ENCODE measurements around the gene INPP4B.

Gene INPP4B

GRCh38 chr4:142383354-142383753, 462.7 kb downstream of the INPP4B start:
- H2BK12ac ChIP-seq (ENCODE audit: low read length), result no peak overlapping the region
- H2BK120ac ChIP-seq (ENCODE audit: insufficient read depth, low read length, poor library complexity), result no peak overlapping the region
- DNase-seq, result no peak
- no peak overlapping the region for H3K4me3 ChIP-seq (ENCODE audit: low read depth, low read length)
- H3K79me1 ChIP-seq (ENCODE audit: low read length), result peaks cover 10% of the 10 kb centered on the region
- no peak overlapping the region for H3K4me2 ChIP-seq (ENCODE audit: low read length)
- no peak overlapping the region for H2AFZ ChIP-seq (ENCODE audit: insufficient read depth, low read length, poor library complexity)
- H3K4me1 ChIP-seq (ENCODE audit: control insufficient read depth in 1 of 2, insufficient read depth in 2 of 2, low read length in 2 of 2), result peaks cover 5 to 7% of the 10 kb centered on the region in 2 experiments
- H2BK5ac ChIP-seq (ENCODE audit: low read depth, low read length, poor library complexity), result no peak overlapping the region
- no peak overlapping the region for H3K18ac ChIP-seq (ENCODE audit: low read length)
- H4K91ac ChIP-seq (ENCODE audit: low read depth, low read length), result no peak overlapping the region
- no peaks in the 10 kb centered on the region for H3K9me3 ChIP-seq (ENCODE audit: insufficient read depth, low read depth, low read length)
- H3K79me2 ChIP-seq (ENCODE audit: control insufficient read depth, insufficient read depth, low read length, poor library complexity), result no peaks in the 10 kb centered on the region
- no peak overlapping the region for H3K27ac ChIP-seq (ENCODE audit: low read depth, low read length)
- H3K14ac ChIP-seq (ENCODE audit: low read length), result no peak overlapping the region
- no peak overlapping the region for H4K12ac ChIP-seq (ENCODE audit: low read depth, low read length)
- H4K8ac ChIP-seq (ENCODE audit: low read depth, low read length), result no peak overlapping the region
- no peak overlapping the region for H3K4ac ChIP-seq (ENCODE audit: low read depth, low read length)
- no peak overlapping the region for H2AK5ac ChIP-seq (ENCODE audit: low read length)
- no peak overlapping the region for H3K9ac ChIP-seq (ENCODE audit: low read length)
- H3K27me3 ChIP-seq (ENCODE audit: insufficient read depth, low read length), result no peaks in the 10 kb centered on the region
- H3K23ac ChIP-seq (ENCODE audit: low read length), result no peak overlapping the region
- no peaks in the 10 kb centered on the region for H3K36me3 ChIP-seq (ENCODE audit: control insufficient read depth in 1 of 2, insufficient read depth in 2 of 2, low read length in 2 of 2)

- H3K18ac ChIP-seq (ENCODE audit: low read length), result no peak overlapping the region
Observed at GRCh38 chr4:142380052-142380602, 466.0 kb downstream of the INPP4B start.

GRCh38 chr4:142379277-142380051, 466.6 kb downstream of the INPP4B start:
- Histone ChIP-seq H4K12ac (ENCODE audit: low read depth, low read length) (peak overlapping the region; percentile 70), H3K79me2 (ENCODE audit: control insufficient read depth, insufficient read depth, low read length, poor library complexity) (no peaks in the 10 kb centered on the region), H3K4me1 (ENCODE audit: control insufficient read depth in 1 of 2, insufficient read depth in 2 of 2, low read length in 2 of 2) (peaks cover 5 to 7% of the 10 kb centered on the region in 2 experiments), H3K27ac (ENCODE audit: low read depth, low read length) (peak overlapping the region; percentile 96), H4K8ac (ENCODE audit: low read depth, low read length) (peak overlapping the region; percentile 85), H4K91ac (ENCODE audit: low read depth, low read length) (peak overlapping the region; percentile 97), H3K79me1 (ENCODE audit: low read length) (peaks cover 10% of the 10 kb centered on the region), H3K4me2 (ENCODE audit: low read length) (peak overlapping the region; percentile 7), H3K9ac (ENCODE audit: low read length) (no peak overlapping the region), H2AFZ (ENCODE audit: insufficient read depth, low read length, poor library complexity) (no peak overlapping the region), H3K27me3 (ENCODE audit: insufficient read depth, low read length) (no peaks in the 10 kb centered on the region), H3K9me3 (ENCODE audit: insufficient read depth, low read depth, low read length) (no peaks in the 10 kb centered on the region), H3K18ac (ENCODE audit: low read length) (peak overlapping the region; percentile 97), H3K36me3 (ENCODE audit: control insufficient read depth in 1 of 2, insufficient read depth in 2 of 2, low read length in 2 of 2) (no peaks in the 10 kb centered on the region), H2BK120ac (ENCODE audit: insufficient read depth, low read length, poor library complexity) (peak overlapping the region; percentile 99), H3K14ac (ENCODE audit: low read length) (peak overlapping the region; percentile 94), H2AK5ac (ENCODE audit: low read length) (peak overlapping the region; percentile 97), H2BK5ac (ENCODE audit: low read depth, low read length, poor library complexity) (peak overlapping the region; percentile 92), H3K23ac (ENCODE audit: low read length) (no peak overlapping the region), H3K4me3 (ENCODE audit: low read depth, low read length) (no peak overlapping the region), H3K4ac (ENCODE audit: low read depth, low read length) (peak overlapping the region; percentile 61), H2BK12ac (ENCODE audit: low read length) (peak overlapping the region; percentile 97)
- DNase-seq, result peak; percentile 74 to 93
- WGBS (ENCODE audit: extremely low coverage, insufficient coverage, insufficient read length), result no CpG with 5 or more reads among the region's 4 CpGs

More at GRCh38 chr4:142380052-142380602, 466.0 kb downstream of the INPP4B start:
- H3K4me2 ChIP-seq (ENCODE audit: low read length), result peak overlapping the region; percentile 25
- no peaks in the 10 kb centered on the region for H3K79me2 ChIP-seq (ENCODE audit: control insufficient read depth, insufficient read depth, low read length, poor library complexity)
- no peaks in the 10 kb centered on the region for H3K27me3 ChIP-seq (ENCODE audit: insufficient read depth, low read length)
- peak overlapping the region; percentile 92 for H2BK5ac ChIP-seq (ENCODE audit: low read depth, low read length, poor library complexity)
- no peak overlapping the region for H4K12ac ChIP-seq (ENCODE audit: low read depth, low read length)
- H3K14ac ChIP-seq (ENCODE audit: low read length), result peak overlapping the region; percentile 94
- peak overlapping the region; percentile 99 for H2BK120ac ChIP-seq (ENCODE audit: insufficient read depth, low read length, poor library complexity)
- H3K79me1 ChIP-seq (ENCODE audit: low read length), result peaks cover 10% of the 10 kb centered on the region
- H2AK5ac ChIP-seq (ENCODE audit: low read length), result no peak overlapping the region
- no CpG with 5 or more reads among the region's 5 CpGs for WGBS (ENCODE audit: extremely low coverage, insufficient coverage, insufficient read length)
- H4K8ac ChIP-seq (ENCODE audit: low read depth, low read length), result peak overlapping the region; percentile 11
- H3K4me1 ChIP-seq (ENCODE audit: control insufficient read depth in 1 of 2, insufficient read depth in 2 of 2, low read length in 2 of 2), result peaks cover 5 to 7% of the 10 kb centered on the region in 2 experiments
- H4K91ac ChIP-seq (ENCODE audit: low read depth, low read length), result peak overlapping the region; percentile 97
- DNase-seq, result no peak
- peak overlapping the region; percentile 96 for H3K27ac ChIP-seq (ENCODE audit: low read depth, low read length)
- H3K9me3 ChIP-seq (ENCODE audit: insufficient read depth, low read depth, low read length), result no peaks in the 10 kb centered on the region
- no peaks in the 10 kb centered on the region for H3K36me3 ChIP-seq (ENCODE audit: control insufficient read depth in 1 of 2, insufficient read depth in 2 of 2, low read length in 2 of 2)
- no peak overlapping the region for H3K23ac ChIP-seq (ENCODE audit: low read length)
- no peak overlapping the region for H3K4ac ChIP-seq (ENCODE audit: low read depth, low read length)
- H3K4me3 ChIP-seq (ENCODE audit: low read depth, low read length), result no peak overlapping the region
- H2BK12ac ChIP-seq (ENCODE audit: low read length), result peak overlapping the region; percentile 97
- H3K9ac ChIP-seq (ENCODE audit: low read length), result no peak overlapping the region
- no peak overlapping the region for H2AFZ ChIP-seq (ENCODE audit: insufficient read depth, low read length, poor library complexity)

- Histone ChIP-seq H2BK5ac (ENCODE audit: low read depth, low read length, poor library complexity) (peak overlapping the region; percentile 53), H3K79me2 (ENCODE audit: control insufficient read depth, insufficient read depth, low read length, poor library complexity) (no peaks in the 10 kb centered on the region), H3K79me1 (ENCODE audit: low read length) (peaks cover 10% of the 10 kb centered on the region), H3K14ac (ENCODE audit: low read length) (no peak overlapping the region), H3K9me3 (ENCODE audit: insufficient read depth, low read depth, low read length) (no peaks in the 10 kb centered on the region), H4K8ac (ENCODE audit: low read depth, low read length) (no peak overlapping the region), H3K4me1 (ENCODE audit: control insufficient read depth in 1 of 2, insufficient read depth in 2 of 2, low read length in 2 of 2) (peaks cover 5 to 7% of the 10 kb centered on the region in 2 experiments), H3K27me3 (ENCODE audit: insufficient read depth, low read length) (no peaks in the 10 kb centered on the region), H4K91ac (ENCODE audit: low read depth, low read length) (no peak overlapping the region), H4K12ac (ENCODE audit: low read depth, low read length) (no peak overlapping the region), H2AK5ac (ENCODE audit: low read length) (no peak overlapping the region), H2BK120ac (ENCODE audit: insufficient read depth, low read length, poor library complexity) (peak overlapping the region; percentile 29), H2BK12ac (ENCODE audit: low read length) (peak overlapping the region; percentile 85), H3K4me3 (ENCODE audit: low read depth, low read length) (no peak overlapping the region), H3K27ac (ENCODE audit: low read depth, low read length) (no peak overlapping the region), H3K4me2 (ENCODE audit: low read length) (no peak overlapping the region), H3K23ac (ENCODE audit: low read length) (no peak overlapping the region), H3K36me3 (ENCODE audit: control insufficient read depth in 1 of 2, insufficient read depth in 2 of 2, low read length in 2 of 2) (no peaks in the 10 kb centered on the region), H2AFZ (ENCODE audit: insufficient read depth, low read length, poor library complexity) (no peak overlapping the region), H3K4ac (ENCODE audit: low read depth, low read length) (no peak overlapping the region), H3K18ac (ENCODE audit: low read length) (no peak overlapping the region), H3K9ac (ENCODE audit: low read length) (no peak overlapping the region)
- DNase-seq, result no peak
- WGBS (ENCODE audit: extremely low coverage, insufficient coverage, insufficient read length), result no CpG with 5 or more reads among the region's 2 CpGs
Observed at GRCh38 chr4:142378179-142378578, 467.9 kb downstream of the INPP4B start.
